ENCODE data around the gene KANK4. TPM values are rescaled to one million over a fixed set of nuclear protein-coding genes. Genes with fewer than 3 reads are reported as not detected.
A peak's percentile ranks its signal among the peaks of the same experiment; 100 is the strongest.

KANK4 gene
- polyA plus RNA-seq (2013, experiment 1 of 2) = 2.5 TPM
- polyA plus RNA-seq (2013, experiment 2 of 2) = 2.6 TPM

DNA sequence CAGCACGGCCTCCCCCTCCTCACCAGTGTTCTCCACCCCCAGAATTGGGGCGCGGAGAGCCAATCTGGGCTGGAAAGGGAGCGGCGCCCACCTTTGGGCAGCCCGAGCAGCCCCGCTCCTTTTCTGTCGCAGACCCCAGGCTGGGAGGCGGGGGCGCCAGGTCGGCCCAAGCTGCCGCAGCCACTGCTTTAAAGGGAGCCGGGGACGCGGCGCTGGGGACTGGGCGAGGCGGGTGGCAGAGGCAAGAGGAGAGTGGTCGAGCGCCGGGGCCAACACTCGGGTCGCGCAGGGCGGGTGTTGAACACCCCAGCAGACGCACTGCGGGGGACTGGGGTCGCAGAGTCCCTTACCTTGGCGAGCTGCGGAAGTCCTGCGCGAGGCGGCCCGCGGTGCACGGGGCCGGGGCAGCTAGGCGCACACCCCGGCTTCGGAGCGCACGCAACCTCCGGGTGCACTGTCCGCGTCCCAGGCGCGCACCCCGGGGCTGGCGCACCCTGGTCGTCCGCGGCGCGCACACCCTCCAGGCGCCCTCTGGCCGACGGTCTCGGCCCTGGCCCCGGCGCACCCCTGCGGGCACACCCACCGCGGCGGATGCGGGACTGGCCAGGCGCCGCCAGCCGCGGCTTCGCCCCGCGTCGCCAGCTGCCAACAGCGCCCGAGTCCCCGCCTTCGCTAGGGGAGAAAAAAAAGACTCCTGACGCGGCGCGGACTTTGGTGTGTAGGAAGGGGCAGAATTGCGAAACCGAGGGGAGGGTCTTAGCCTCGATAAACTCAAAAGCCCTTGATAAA lies at the start of gene KANK4:
Gene KANK4 (minus strand): TSS at position 679 of the 789 bp plus-strand sequence. CDS start 37,870 bp downstream, outside the sequence.
- peak within 1 kb of the TSS; percentile 17 for H2BK12ac ChIP-seq (ENCODE audit: low read length)
- H3K9me3 ChIP-seq (replicated peaks in 1 of 2; ENCODE audit: control insufficient read depth in 2 of 2, insufficient read depth in 1 of 2, low read depth in 1 of 2, low read length in 2 of 2) = no peaks in the 10 kb centered on the region
- no CpG with 5 or more reads among the region's 84 CpGs for WGBS, 2 donors (ENCODE audit: extremely low coverage in 2 of 2, insufficient read length in 2 of 2, insufficient replicate concordance in 1 of 2)
- no peak for DNase-seq (ENCODE audit: low spot score)
- peak within 1 kb of the TSS; percentile 63 for H2BK120ac ChIP-seq (ENCODE audit: low read depth, low read length)
- peaks cover 10 to 70% (median 38%) of the 10 kb centered on the region in 3 experiments for H3K27me3 ChIP-seq (ENCODE audit: control insufficient read depth in 3 of 3, insufficient read depth in 3 of 3, low read depth in 1 of 3, low read length in 3 of 3)
- no peak within 1 kb of the TSS for H4K91ac ChIP-seq (ENCODE audit: low read depth, low read length, poor library complexity)
- H3K4me3 ChIP-seq (ENCODE audit: low read length in 2 of 2) = peak within 1 kb of the TSS in 1 of 2 donors; percentile 89
- peak within 1 kb of the TSS; percentile 82 for H3K14ac ChIP-seq (ENCODE audit: low read length)
- no peak within 1 kb of the TSS for H3K27ac ChIP-seq (replicated peaks; ENCODE audit: low read length)
- no peak within 1 kb of the TSS for H3K4ac ChIP-seq (ENCODE audit: low read length)
- peak within 1 kb of the TSS; percentile 64 for H2AFZ ChIP-seq (ENCODE audit: low read length)
- peak within 1 kb of the TSS; percentile 99 for H3K18ac ChIP-seq (ENCODE audit: low read length)
- H2BK5ac ChIP-seq (ENCODE audit: low read length) = peak within 1 kb of the TSS; percentile 21
- no peaks in the 10 kb centered on the region for H3K79me1 ChIP-seq (ENCODE audit: low read depth, low read length)
- peak within 1 kb of the TSS; percentile 87 for H2BK15ac ChIP-seq (ENCODE audit: low read length)
- H4K8ac ChIP-seq (ENCODE audit: low read depth, low read length) = no peak within 1 kb of the TSS
- peak within 1 kb of the TSS; percentile 89 for H3K23ac ChIP-seq (ENCODE audit: low read depth, low read length, poor library complexity)
- H3K36me3 ChIP-seq (replicated peaks in 1 of 2; ENCODE audit: control insufficient read depth in 2 of 2, insufficient read depth in 2 of 2, low read length in 2 of 2) = peaks cover 0 to 2% of the 10 kb centered on the region in 2 donors
- no peak within 1 kb of the TSS for H2AK5ac ChIP-seq (ENCODE audit: low read depth, low read length)
- H3K4me2 ChIP-seq (ENCODE audit: insufficient read depth, low read length, poor library complexity, severe bottlenecking) = peak within 1 kb of the TSS; percentile 96
- H3K4me1 ChIP-seq (ENCODE audit: control insufficient read depth in 2 of 2, insufficient read depth in 1 of 2, low read depth in 1 of 2, low read length in 2 of 2) = peaks cover 0 to 4% of the 10 kb centered on the region in 2 donors
- H3K9ac ChIP-seq (ENCODE audit: low read depth, low read length, poor library complexity) = peak within 1 kb of the TSS; percentile 94

DNA sequence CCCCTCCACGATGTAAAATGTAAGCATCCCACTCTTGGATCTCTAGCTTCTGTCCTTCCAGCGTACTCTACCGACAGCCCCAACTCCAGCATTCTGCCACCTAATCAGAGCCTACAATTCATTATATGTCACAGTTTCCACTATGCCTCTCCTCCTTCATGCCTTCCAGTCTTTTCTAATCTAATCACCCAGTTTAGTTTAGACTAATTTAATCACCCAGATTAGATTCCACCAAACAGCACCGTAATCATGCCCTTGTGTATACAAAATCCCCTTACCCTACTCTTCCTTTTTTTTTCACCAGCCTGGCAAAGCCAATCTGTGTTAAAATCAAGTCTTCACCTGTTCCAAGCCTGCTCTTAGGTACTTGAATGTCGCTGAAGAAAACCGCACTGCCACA lies 49.8 kb upstream of the KANK4 start:
- no peak overlapping the region for H3K27ac ChIP-seq (replicated peaks; ENCODE audit: low read length)
- H3K27me3 ChIP-seq (ENCODE audit: control insufficient read depth in 3 of 3, insufficient read depth in 3 of 3, low read depth in 1 of 3, low read length in 3 of 3) = no peaks in the 10 kb centered on the region
- no peak overlapping the region for H3K4me3 ChIP-seq (ENCODE audit: low read length in 2 of 2)
- H3K79me1 ChIP-seq (ENCODE audit: low read depth, low read length) = no peaks in the 10 kb centered on the region
- no peak overlapping the region for H3K4me2 ChIP-seq (ENCODE audit: insufficient read depth, low read length, poor library complexity, severe bottlenecking)
- no peak overlapping the region for H2AFZ ChIP-seq (ENCODE audit: low read length)
- WGBS, 2 donors (ENCODE audit: extremely low coverage in 2 of 2, insufficient read length in 2 of 2, insufficient replicate concordance in 1 of 2) = no CpG with 5 or more reads among the region's 6 CpGs
- no peak overlapping the region for H4K8ac ChIP-seq (ENCODE audit: low read depth, low read length)
- peaks cover 0 to 2% of the 10 kb centered on the region in 2 donors for H3K4me1 ChIP-seq (ENCODE audit: control insufficient read depth in 2 of 2, insufficient read depth in 1 of 2, low read depth in 1 of 2, low read length in 2 of 2)
- H3K14ac ChIP-seq (ENCODE audit: low read length) = no peak overlapping the region
- H3K4ac ChIP-seq (ENCODE audit: low read length) = no peak overlapping the region
- no peak overlapping the region for H3K23ac ChIP-seq (ENCODE audit: low read depth, low read length, poor library complexity)
- H2BK5ac ChIP-seq (ENCODE audit: low read length) = no peak overlapping the region
- no peaks in the 10 kb centered on the region for H3K36me3 ChIP-seq (replicated peaks in 1 of 2; ENCODE audit: control insufficient read depth in 2 of 2, insufficient read depth in 2 of 2, low read length in 2 of 2)
- H3K9me3 ChIP-seq (replicated peaks in 1 of 2; ENCODE audit: control insufficient read depth in 2 of 2, insufficient read depth in 1 of 2, low read depth in 1 of 2, low read length in 2 of 2) = peaks cover 0 to 2% of the 10 kb centered on the region in 2 donors
- H2AK5ac ChIP-seq (ENCODE audit: low read depth, low read length) = no peak overlapping the region
- no peak for DNase-seq (ENCODE audit: low spot score)
- H4K91ac ChIP-seq (ENCODE audit: low read depth, low read length, poor library complexity) = no peak overlapping the region
- H2BK12ac ChIP-seq (ENCODE audit: low read length) = no peak overlapping the region
- H2BK120ac ChIP-seq (ENCODE audit: low read depth, low read length) = no peak overlapping the region
- no peak overlapping the region for H3K18ac ChIP-seq (ENCODE audit: low read length)
- no peak overlapping the region for H2BK15ac ChIP-seq (ENCODE audit: low read length)
- H3K9ac ChIP-seq (ENCODE audit: low read depth, low read length, poor library complexity) = no peak overlapping the region

DNA sequence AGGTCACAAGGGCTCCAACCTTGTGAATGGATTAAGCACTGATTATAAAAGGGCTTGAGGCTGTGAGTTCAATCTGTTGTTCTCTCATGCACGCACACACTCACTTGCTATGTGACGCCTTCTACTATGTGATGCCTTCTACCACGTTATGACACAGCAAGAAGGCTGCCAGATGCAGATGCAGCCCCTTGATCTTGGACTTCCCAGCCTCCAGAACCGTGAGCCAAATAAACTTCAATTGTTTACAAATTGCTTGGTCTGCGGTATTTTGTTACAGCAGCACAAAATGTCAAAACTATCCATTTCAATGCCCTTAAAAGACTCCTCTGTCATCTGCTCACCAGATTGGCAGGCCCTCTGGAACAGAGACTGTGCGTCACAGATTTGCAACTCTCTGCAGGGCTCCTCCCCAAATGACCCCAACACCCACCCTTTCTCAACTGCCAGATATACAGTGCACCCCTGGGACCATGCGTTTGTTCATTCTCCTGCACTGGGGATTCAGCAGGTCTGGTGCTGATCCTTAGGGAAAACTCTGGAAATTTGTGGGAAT lies 47.8 kb upstream of the KANK4 start:
- Histone ChIP-seq H2BK15ac (ENCODE audit: low read length) (no peak overlapping the region), H4K8ac (ENCODE audit: low read depth, low read length) (no peak overlapping the region), H3K4ac (ENCODE audit: low read length) (no peak overlapping the region), H2AK5ac (ENCODE audit: low read depth, low read length) (no peak overlapping the region), H2BK120ac (ENCODE audit: low read depth, low read length) (no peak overlapping the region), H3K27ac (replicated peaks; ENCODE audit: low read length) (no peak overlapping the region), H2AFZ (ENCODE audit: low read length) (no peak overlapping the region), H3K4me2 (ENCODE audit: insufficient read depth, low read length, poor library complexity, severe bottlenecking) (no peak overlapping the region), H3K9me3 (replicated peaks in 1 of 2; ENCODE audit: control insufficient read depth in 2 of 2, insufficient read depth in 1 of 2, low read depth in 1 of 2, low read length in 2 of 2) (peaks cover 0 to 2% of the 10 kb centered on the region in 2 donors), H3K27me3 (ENCODE audit: control insufficient read depth in 3 of 3, insufficient read depth in 3 of 3, low read depth in 1 of 3, low read length in 3 of 3) (no peaks in the 10 kb centered on the region), H3K4me3 (ENCODE audit: low read length in 2 of 2) (no peak overlapping the region), H3K18ac (ENCODE audit: low read length) (no peak overlapping the region), H3K9ac (ENCODE audit: low read depth, low read length, poor library complexity) (no peak overlapping the region), H4K91ac (ENCODE audit: low read depth, low read length, poor library complexity) (no peak overlapping the region), H3K36me3 (replicated peaks in 1 of 2; ENCODE audit: control insufficient read depth in 2 of 2, insufficient read depth in 2 of 2, low read length in 2 of 2) (no peaks in the 10 kb centered on the region), H3K23ac (ENCODE audit: low read depth, low read length, poor library complexity) (no peak overlapping the region), H2BK5ac (ENCODE audit: low read length) (no peak overlapping the region), H3K4me1 (ENCODE audit: control insufficient read depth in 2 of 2, insufficient read depth in 1 of 2, low read depth in 1 of 2, low read length in 2 of 2) (peaks cover 0 to 2% of the 10 kb centered on the region in 2 donors), H2BK12ac (ENCODE audit: low read length) (no peak overlapping the region), H3K79me1 (ENCODE audit: low read depth, low read length) (no peaks in the 10 kb centered on the region), H3K14ac (ENCODE audit: low read length) (no peak overlapping the region)
- WGBS, 2 donors (ENCODE audit: extremely low coverage in 2 of 2, insufficient read length in 2 of 2, insufficient replicate concordance in 1 of 2) = no CpG with 5 or more reads among the region's 7 CpGs
- DNase-seq (ENCODE audit: low spot score) = no peak

DNA sequence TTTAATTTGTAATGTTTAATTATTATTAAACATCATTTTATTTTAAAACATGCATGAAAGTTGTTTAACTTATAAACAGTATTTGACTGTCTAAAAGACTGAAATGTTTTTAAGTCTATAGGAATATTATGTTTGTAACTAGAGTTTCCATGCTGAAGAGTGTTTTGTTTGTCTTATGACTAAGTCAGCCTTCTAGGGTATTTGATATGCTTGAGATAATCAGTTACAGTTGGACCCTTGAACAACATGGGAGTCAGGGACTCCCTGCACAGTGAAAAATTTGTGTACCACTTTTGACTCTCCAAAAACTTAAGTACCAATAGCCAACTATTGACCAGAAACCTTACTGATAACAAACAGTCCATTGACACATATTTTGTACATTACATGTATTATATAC lies 45.5 kb upstream of the KANK4 start:
- Histone ChIP-seq H3K9ac (ENCODE audit: low read depth, low read length, poor library complexity) (no peak overlapping the region), H3K9me3 (replicated peaks in 1 of 2; ENCODE audit: control insufficient read depth in 2 of 2, insufficient read depth in 1 of 2, low read depth in 1 of 2, low read length in 2 of 2) (peaks cover 0 to 2% of the 10 kb centered on the region in 2 donors), H3K23ac (ENCODE audit: low read depth, low read length, poor library complexity) (no peak overlapping the region)

More for the DNA sequence above, 45.5 kb upstream of the KANK4 start:
- no peak for DNase-seq (ENCODE audit: low spot score)
- Histone ChIP-seq H3K4me1 (ENCODE audit: control insufficient read depth in 2 of 2, insufficient read depth in 1 of 2, low read depth in 1 of 2, low read length in 2 of 2) (peaks cover 0 to 2% of the 10 kb centered on the region in 2 donors), H2AK5ac (ENCODE audit: low read depth, low read length) (no peak overlapping the region), H3K4ac (ENCODE audit: low read length) (no peak overlapping the region), H4K91ac (ENCODE audit: low read depth, low read length, poor library complexity) (no peak overlapping the region), H2BK12ac (ENCODE audit: low read length) (no peak overlapping the region), H3K27me3 (ENCODE audit: control insufficient read depth in 3 of 3, insufficient read depth in 3 of 3, low read depth in 1 of 3, low read length in 3 of 3) (no peaks in the 10 kb centered on the region), H4K8ac (ENCODE audit: low read depth, low read length) (no peak overlapping the region), H3K27ac (replicated peaks; ENCODE audit: low read length) (no peak overlapping the region), H3K14ac (ENCODE audit: low read length) (no peak overlapping the region), H2AFZ (ENCODE audit: low read length) (no peak overlapping the region), H3K18ac (ENCODE audit: low read length) (no peak overlapping the region), H3K36me3 (replicated peaks in 1 of 2; ENCODE audit: control insufficient read depth in 2 of 2, insufficient read depth in 2 of 2, low read length in 2 of 2) (no peaks in the 10 kb centered on the region), H2BK15ac (ENCODE audit: low read length) (no peak overlapping the region), H3K4me3 (ENCODE audit: low read length in 2 of 2) (no peak overlapping the region), H3K4me2 (ENCODE audit: insufficient read depth, low read length, poor library complexity, severe bottlenecking) (no peak overlapping the region), H2BK120ac (ENCODE audit: low read depth, low read length) (no peak overlapping the region), H2BK5ac (ENCODE audit: low read length) (no peak overlapping the region), H3K79me1 (ENCODE audit: low read depth, low read length) (no peaks in the 10 kb centered on the region)
